ENCODE measurements around the gene SPATA1. TPM values are rescaled to one million over a fixed set of nuclear protein-coding genes. Genes with fewer than 3 reads are reported as not detected.

The SPATA1 gene
- total and polyA plus RNA-seq, 2 of the 8 experiments (the other 6 are each of a cell fraction or from before 2014, with no cell fraction given): 0.51 to 1.1 TPM

DNA sequence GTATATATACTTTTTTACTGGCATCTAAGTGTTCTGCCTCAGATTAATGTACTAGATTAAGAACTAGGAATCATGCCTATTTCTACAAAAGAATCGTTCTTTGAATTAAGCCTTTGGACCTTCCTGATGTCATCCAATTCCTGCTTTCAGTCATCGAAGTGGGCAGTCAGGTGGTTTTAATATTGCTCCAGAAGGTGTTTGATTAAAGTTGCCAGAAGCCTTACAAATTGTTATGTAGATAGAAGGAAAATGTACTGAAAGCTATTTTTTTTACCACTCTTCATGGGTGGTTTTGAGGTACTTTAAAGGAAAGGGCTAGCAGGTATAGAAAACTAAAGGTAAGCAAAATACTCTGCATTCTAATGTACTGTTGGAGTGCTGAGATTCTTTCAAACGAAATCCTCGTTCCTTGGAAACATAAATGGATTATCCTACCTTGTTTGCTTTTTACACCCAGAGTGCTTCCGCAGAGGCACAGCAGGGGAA, 67.3 kb downstream of the SPATA1 start:
- Histone ChIP-seq H4K5ac (ENCODE audit: insufficient read length, low read depth, low read length) (no peak overlapping the region), H2AFZ (ENCODE audit: low read length) (peak overlapping the region; percentile 47; the same call in 1 of the 2 replicates), H3K23ac (ENCODE audit: insufficient read length) (no peak overlapping the region), H3K9ac (replicated peaks in 1 of 4; ENCODE audit: extremely low read depth in 1 of 4, low read depth in 3 of 4, low read length in 3 of 4) (peak overlapping the region in 2 of 4 experiments; percentile 72 to 88; a peak in 4 of 7 replicates), H2BK20ac (ENCODE audit: low read length) (no peak overlapping the region), H3K4me2 (ENCODE audit: insufficient read depth in 1 of 2, low read depth in 2 of 2, low read length in 2 of 2) (peak overlapping the region; percentile 73 to 87), H3K4ac (replicated peaks; ENCODE audit: insufficient read length, low read depth, low read length) (no peak overlapping the region), H3K56ac (replicated peaks; ENCODE audit: insufficient read length, low read depth, low read length) (no peak overlapping the region), H3K23me2 (ENCODE audit: low read depth, low read length) (peaks cover 7% of the 10 kb centered on the region; the same call in 1 of the 2 replicates), H3K4me1 (replicated peaks in 1 of 4; ENCODE audit: control insufficient read depth in 3 of 4, insufficient read depth in 4 of 4, low read length in 3 of 4) (peaks cover 5 to 13% (median 8%) of the 10 kb centered on the region in 4 experiments), H2BK5ac (ENCODE audit: low read depth, low read length) (peak overlapping the region; percentile 78; the same call in 1 of the 2 replicates), H3K9me3 (ENCODE audit: insufficient read depth in 2 of 2, low read depth in 1 of 2, low read length in 1 of 2) (no peaks in the 10 kb centered on the region; a peak in 1 of 4 replicates), H3K36me3 (ENCODE audit: control insufficient read depth in 2 of 4, insufficient read depth in 4 of 4, low read length in 3 of 4) (no peaks in the 10 kb centered on the region), H2AK5ac (ENCODE audit: low read depth, low read length) (no peak overlapping the region), H3K14ac (ENCODE audit: insufficient read length) (no peak overlapping the region), H4K20me1 (replicated peaks in 1 of 2; ENCODE audit: control insufficient read depth in 1 of 2, insufficient read depth in 2 of 2, low read length in 2 of 2) (no peaks in the 10 kb centered on the region), H2BK15ac (ENCODE audit: low read length) (peak overlapping the region; percentile 88), H2BK12ac (ENCODE audit: low read depth, low read length) (0 out of 2 replicates have a peak overlapping the region, but pooled peaks have one; percentile 80), H3K18ac (ENCODE audit: extremely low read depth, low read length) (peak overlapping the region; percentile 55; the same call in 1 of the 2 replicates), H4K8ac (ENCODE audit: extremely low read depth, insufficient read depth, low read length) (no peak overlapping the region), H4K91ac (replicated peaks; ENCODE audit: insufficient read length, low read length) (no peak overlapping the region), H2BK120ac (replicated peaks; ENCODE audit: low read depth, low read length) (no peak overlapping the region), H3K79me1 (ENCODE audit: low read depth, low read length) (no peaks in the 10 kb centered on the region), H3K27ac (ENCODE audit: low read depth, low read length) (peak overlapping the region; percentile 48; the same call in 1 of the 2 replicates), H3K79me2 (ENCODE audit: control insufficient read depth in 1 of 2, insufficient read depth in 2 of 2, low read length in 2 of 2) (no peaks in the 10 kb centered on the region), H3K27me3 (replicated peaks in 1 of 4; ENCODE audit: control insufficient read depth in 3 of 4, extremely low read depth in 1 of 4, insufficient read depth in 3 of 4, low read length in 3 of 4) (no peaks in the 10 kb centered on the region; a peak in 1 of 7 replicates), H3K4me3 (ENCODE audit: extremely low read depth in 1 of 4, insufficient read depth in 2 of 4, low read depth in 3 of 4, low read length in 4 of 4) (peak overlapping the region; percentile 56 to 73 (median 68))
- no peak for TF ChIP-seq CEBPB (IDR thresholded peaks at IDR 0.05; ENCODE audit: low read depth, low read length)
- TF ChIP-seq SIN3A (conservative IDR thresholded peaks at IDR 0.05 in 1 of 2, IDR thresholded peaks at IDR 0.05 in 1 of 2; ENCODE audit: low read depth in 1 of 2, low read length in 2 of 2): no peak
- TF ChIP-seq PHF8 (conservative IDR thresholded peaks at IDR 0.05; ENCODE audit: low read depth, low read length): 0 out of 2 replicates have a peak, but pooled peaks have one; percentile 8
- no peak for TF ChIP-seq HDAC6 (IDR thresholded peaks at IDR 0.05; ENCODE audit: low read depth, low read length)
- TF ChIP-seq GTF2F1 (IDR thresholded peaks at IDR 0.05; ENCODE audit: borderline replicate concordance, low read depth, low read length): no peak
- TF ChIP-seq, protein P1, sequence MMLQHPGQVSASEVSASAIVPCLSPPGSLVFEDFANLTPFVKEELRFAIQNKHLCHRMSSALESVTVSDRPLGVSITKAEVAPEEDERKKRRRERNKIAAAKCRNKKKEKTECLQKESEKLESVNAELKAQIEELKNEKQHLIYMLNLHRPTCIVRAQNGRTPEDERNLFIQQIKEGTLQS (IDR thresholded peaks at IDR 0.05; ENCODE audit: insufficient read depth, low read depth, low read length): no peak
- CTCF ChIA-PET (ENCODE audit: partially characterized antibody): interaction anchor here (0.7 to 2.0 kb wide), 7 partner anchors 30 to 702 kb away, joined by 3 to 5 read pairs (median 4); no protein-coding TSS in a partner anchor
- 15% methylated on average over 5 of the region's 5 CpGs; no CpG with 5 or more reads in 1 of the 2 experiments for WGBS, 2 experiments (ENCODE audit: extremely low coverage in 1 of 2, insufficient coverage in 1 of 2, insufficient read length in 1 of 2, insufficient replicate concordance in 2 of 2, low coverage in 1 of 2, low lambda C conversion rate in 2 of 2, missing lambda C conversion rate in 1 of 2)
- POLR2A ChIA-PET (ENCODE audit: partially characterized antibody): interaction anchor here (0.8 to 1.9 kb wide), 6 partner anchors 8 to 69 kb away, joined by 3 to 8 read pairs (median 3); partner anchors contain the start of genes GNG5 and SPATA1
- peak; percentile 24 for FAIRE-seq
- no peak for DNase-seq (ENCODE audit: low read depth in 1 of 2, low spot score in 2 of 2)
